Body of pancreas (tissue), 4 donors: ENCODE data around the gene MIGA2. TPM values are rescaled to one million over a fixed set of nuclear protein-coding genes. Genes with fewer than 3 reads are reported as not detected.
A peak's percentile ranks its signal among the peaks of the same experiment; 100 is the strongest.

ENCODE experiments used
- ATAC-seq: fragments of 150-250 bp; one replicate; pipeline ENCODE4 v1.9.1; 2016
- DNase-seq, 4 donors: peaks; one replicate each; pipeline ENCODE4 v3.0.0-alpha.2; 2019
- H3K27ac ChIP-seq, 4 donors: fragments of 200-600 bp; sonication (generic); 1 replicate in 3 of 4; 2 replicates in 1 of 4; pipeline versions ENCODE4 v1.5.1 to v1.6.1; 2016 to 2019; ENCODE audit warnings: mild to moderate bottlenecking in 1 of 4, mixed read lengths in 1 of 4, moderate library complexity in 1 of 4
- H3K27me3 ChIP-seq, 2 donors: fragments of 200-600 bp; sonication (generic); one replicate each; pipeline ENCODE4 v1.6.0; 2016; ENCODE audit warnings: mild to moderate bottlenecking in 1 of 2
- H3K36me3 ChIP-seq, 2 donors: fragments of 200-600 bp; sonication (generic); replicated peaks in 1 of 2; 2 replicates each; pipeline ENCODE4 v1.5.1; 2016; ENCODE audit warnings: low read depth in 2 of 2; ENCODE audit not compliant: insufficient read depth in 1 of 2
- H3K4me1 ChIP-seq: fragments of 200-600 bp; sonication (generic); one replicate; pipeline ENCODE4 v1.6.0; 2016
- H3K4me3 ChIP-seq, 2 donors: fragments of 200-600 bp; sonication (generic); 1 replicate in 1 of 2; 2 replicates in 1 of 2; pipeline ENCODE4 v1.5.1; 2016 to 2019
- H3K9me3 ChIP-seq, 3 donors: fragments of 200-600 bp; sonication (generic); 1 replicate in 2 of 3; 2 replicates in 1 of 3; pipeline ENCODE4 v1.5.1; 2016
- CTCF ChIP-seq, 7 experiments: fragments of 450-650 bp in 4 of 7; fragments of 200-600 bp in 3 of 7; sonication (generic) in 3 of 7; IDR thresholded peaks; one replicate each; pipeline ENCODE4 v1.5.1; 2016 to 2019; ENCODE audit warnings: antibody characterized with exemption in 7 of 7
- POLR2A ChIP-seq, 3 donors: fragments of 450-650 bp; IDR thresholded peaks; one replicate each; pipeline ENCODE4 v1.6.1; 2016; ENCODE audit warnings: antibody characterized with exemption in 3 of 3, mild to moderate bottlenecking in 2 of 3
- WGBS, 2 donors: methylation state at CpG; one replicate each; pipeline ENCODE4 v1.1.5; 2017; 5-methylcytosine and 5-hydroxymethylcytosine counted together
- intact Hi-C: fragments of 100-400 bp; cut with DNase I; formaldehyde crosslinking; loops from one replicate; pipeline ENCODE4 v1.15.1; 2023
- total RNA-seq, 2 donors: library from RNA; depleted of rRNA; stranded (reverse); fragments of >200 nt; gene quantifications; one replicate each; pipeline ENCODE4 v1.1.0, GENCODE V29; 2016

The MIGA2 gene
- total RNA-seq, 2 donors from 2014 or later = 11.9 to 36.6 TPM

GRCh38 chr9:129053020-129053419 is 16.6 kb downstream of the MIGA2 start:
- intact Hi-C loops = no loop called here
- Histone ChIP-seq H3K4me3 (no peak overlapping the region), H3K27me3 (no peaks in the 10 kb centered on the region), H3K9me3 (no peaks in the 10 kb centered on the region), H3K4me1 (peaks cover 16% of the 10 kb centered on the region), H3K27ac (peak overlapping the region; percentile 62 to 79 (median 71)), H3K36me3 (peaks cover 5 to 6% of the 10 kb centered on the region in 2 donors)
- WGBS, 2 donors = 73 to 81% methylated on average over 6 of the region's 6 CpGs
- TF ChIP-seq POLR2A (IDR thresholded peaks at IDR 0.05) = no peak
- no peak for DNase-seq
- peak; percentile 19 for ATAC-seq

- Histone ChIP-seq H3K27ac (no peak overlapping the region), H3K36me3 (peaks cover 2 to 5% of the 10 kb centered on the region in 2 donors), H3K9me3 (no peaks in the 10 kb centered on the region), H3K4me1 (peaks cover 16% of the 10 kb centered on the region), H3K27me3 (no peaks in the 10 kb centered on the region), H3K4me3 (no peak overlapping the region)
- ATAC-seq (no peak), DNase-seq (no peak)
- intact Hi-C loops = no loop called here
- 88 to 91% methylated on average over 5 of the region's 5 CpGs for WGBS, 2 donors
- no peak for TF ChIP-seq CTCF (IDR thresholded peaks at IDR 0.05)
- TF ChIP-seq POLR2A (IDR thresholded peaks at IDR 0.05) = no peak
Observed at GRCh38 chr9:129054163-129054851, 17.9 kb downstream of the MIGA2 start.

GRCh38 chr9:129058965-129059795 is 22.8 kb downstream of the MIGA2 start:
- no peak for TF ChIP-seq POLR2A (IDR thresholded peaks at IDR 0.05)
- no peak for TF ChIP-seq CTCF (IDR thresholded peaks at IDR 0.05)
- Histone ChIP-seq H3K4me3 (no peak overlapping the region), H3K4me1 (no peaks in the 10 kb centered on the region), H3K27ac (no peak overlapping the region), H3K27me3 (no peaks in the 10 kb centered on the region), H3K36me3 (peaks cover 0 to 10% of the 10 kb centered on the region in 2 donors), H3K9me3 (no peaks in the 10 kb centered on the region)
- DNase-seq (no peak), ATAC-seq (no peak)
- intact Hi-C loops = no loop called here
- 89 to 90% methylated on average over 12 to 20 of the region's 21 CpGs for WGBS, 2 donors

GRCh38 chr9:129059796-129060785 is 23.7 kb downstream of the MIGA2 start:
- Histone ChIP-seq H3K9me3 (no peaks in the 10 kb centered on the region), H3K27me3 (no peaks in the 10 kb centered on the region), H3K4me3 (no peak overlapping the region), H3K4me1 (no peaks in the 10 kb centered on the region), H3K27ac (no peak overlapping the region), H3K36me3 (peaks cover 0 to 10% of the 10 kb centered on the region in 2 donors)
- no peak for ATAC-seq
- no peak for DNase-seq
- TF ChIP-seq POLR2A (IDR thresholded peaks at IDR 0.05) (no peak), CTCF (IDR thresholded peaks at IDR 0.05) (no peak)
- 92 to 100% methylated on average over 6 to 37 of the region's 37 CpGs for WGBS, 2 donors
- intact Hi-C loops = no loop called here
